K562 (cell line): Measurements from ENCODE around the gene IRF2. TPM values are rescaled to one million over a fixed set of nuclear protein-coding genes. Genes with fewer than 3 reads are reported as not detected.
A peak's percentile ranks its signal among the peaks of the same experiment; 100 is the strongest.

ENCODE experiments used
- ATAC-seq: fragments of 200-7000 bp; cut with Tn5 transposase; 3 replicates; pipeline ENCODE4 v1.9.1; 2020; ENCODE audit warnings: moderate library complexity
- BruUV-seq: library from RNA; stranded (reverse); fragments of 400-500 nt; replicated peaks from 2 replicates; lab custom pipeline; 2021; lab: Mats Ljungman, UMichigan
- CTCF ChIA-PET: fragments of 300-600 bp; formaldehyde crosslinking; extraction: SDS; loops from one replicate; lab custom pipeline; 2021; ENCODE audit warnings: low intra/inter-chr PET ratio; lab: Yijun Ruan, JAX
- POLR2A ChIA-PET: fragments of 300-600, 350-650 bp; sonication (Branson Sonifier 250); formaldehyde crosslinking; extraction: SDS; loops from one replicate; lab custom pipeline; 2021; ENCODE audit warnings: antibody characterized with exemption, inconsistent platforms; lab: Yijun Ruan, JAX
- DNase-seq, 4 experiments: peaks; one replicate each; pipeline versions ENCODE4 v3.0.0 to v3.0.0-alpha.2; 2011 to 2018; ENCODE audit warnings: low spot score in 3 of 4, mixed read lengths in 3 of 4; ENCODE audit errors: extremely low read depth in 1 of 4
- FAIRE-seq: peaks from 2 replicates; lab custom pipeline; 2011; peaks lifted over from hg19 to GRCh38; lab: Jason Lieb, UNC
- H2AFZ ChIP-seq: 2 replicates; pipeline ENCODE4 v1.6.0; 2011; ENCODE audit warnings: low read depth, low read length, control low read depth, inconsistent platforms
- H3K27ac ChIP-seq: fragments of 200-600 bp; 3 replicates; pipeline ENCODE4 v1.8.0; 2011; ENCODE audit warnings: low read depth, mild to moderate bottlenecking, control low read depth, inconsistent platforms, low read length, moderate library complexity, mixed read lengths; ENCODE audit errors: extremely low read depth
- H3K27me3 ChIP-seq, 2 experiments: fragments of 300-600 bp in 1 of 2; 2 replicates in 1 of 2; 3 replicates in 1 of 2; pipeline versions ENCODE4 v1.6.0 to v1.8.0; 2011; ENCODE audit warnings: inconsistent platforms in 2 of 2, low read length in 2 of 2, mild to moderate bottlenecking in 1 of 2, mixed read lengths in 1 of 2, moderate library complexity in 1 of 2; ENCODE audit not compliant: control insufficient read depth in 2 of 2, insufficient read depth in 2 of 2
- H3K36me3 ChIP-seq: fragments of 300-600 bp; 3 replicates; pipeline ENCODE4 v1.8.0; 2011; ENCODE audit warnings: mild to moderate bottlenecking, low read length, inconsistent platforms; ENCODE audit not compliant: control insufficient read depth, insufficient read depth
- H3K4me1 ChIP-seq, 2 experiments: fragments of 200-600 bp in 1 of 2; replicated peaks in 1 of 2; 2 replicates in 1 of 2; 3 replicates in 1 of 2; pipeline versions ENCODE4 v1.5.1 to v1.8.0; 2011; ENCODE audit warnings: inconsistent platforms in 2 of 2, low read length in 2 of 2, mild to moderate bottlenecking in 1 of 2, mixed read lengths in 1 of 2, moderate library complexity in 1 of 2; ENCODE audit not compliant: control insufficient read depth in 2 of 2, insufficient read depth in 2 of 2
- H3K4me2 ChIP-seq: 2 replicates; pipeline ENCODE4 v1.6.1; 2011; ENCODE audit warnings: low read length, control low read depth, inconsistent platforms, mixed read lengths; ENCODE audit not compliant: insufficient read depth
- H3K4me3 ChIP-seq: fragments of 200-600 bp; sonication (generic), shearing (Covaris generic); 2 replicates; pipeline ENCODE4 v1.5.1; 2016; ENCODE audit warnings: control low read depth, inconsistent platforms
- H3K79me2 ChIP-seq: fragments of 200-600 bp; 3 replicates; pipeline ENCODE4 v1.8.0; 2011; ENCODE audit warnings: low read length, inconsistent platforms; ENCODE audit not compliant: control insufficient read depth, insufficient read depth
- H3K9ac ChIP-seq, 2 experiments: 2 replicates each; pipeline versions ENCODE4 v1.6.0 to v1.6.1; 2011; ENCODE audit warnings: low read depth in 2 of 2, low read length in 2 of 2, control low read depth in 1 of 2, inconsistent platforms in 1 of 2, mild to moderate bottlenecking in 1 of 2, mixed read lengths in 1 of 2; ENCODE audit not compliant: insufficient read depth in 1 of 2
- H3K9me1 ChIP-seq: one replicate; pipeline ENCODE4 v1.6.0; 2011; ENCODE audit warnings: inconsistent platforms, mild to moderate bottlenecking, low read length, moderate library complexity; ENCODE audit not compliant: control insufficient read depth, insufficient read depth
- H3K9me3 ChIP-seq: replicated peaks from 2 replicates; pipeline ENCODE4 v1.5.1; 2011; ENCODE audit warnings: low read depth, low read length, inconsistent platforms; ENCODE audit not compliant: control insufficient read depth, insufficient read depth
- H4K20me1 ChIP-seq: replicated peaks from 2 replicates; pipeline ENCODE4 v1.6.1; 2011; ENCODE audit warnings: low read length, inconsistent platforms, mixed read lengths; ENCODE audit not compliant: control insufficient read depth, insufficient read depth
- C11orf30 ChIP-seq: fragments of 450-650 bp; IDR thresholded peaks from 2 replicates; pipeline ENCODE4 v1.6.1; 2016; ENCODE audit warnings: low read depth, mild to moderate bottlenecking
- IRF1 ChIP-seq: sonication (generic); formaldehyde crosslinking; IDR thresholded peaks from 2 replicates; pipeline ENCODE4 v1.8.0; 2022; ENCODE audit warnings: missing genetic modification reagents, mild to moderate bottlenecking, borderline replicate concordance
- NR2C2 ChIP-seq, 2 experiments: fragments of 200-800 bp in 1 of 2; sonication (Bioruptor generic) in 1 of 2; sonication (generic) in 1 of 2; formaldehyde crosslinking in 1 of 2; IDR thresholded peaks; 2 replicates each; pipeline versions ENCODE4 v1.6.1 to v1.8.0; 2016 to 2022; ENCODE audit warnings: mild to moderate bottlenecking in 1 of 2, missing compliant biosample characterization in 1 of 2, missing genetic modification characterization in 1 of 2, missing genetic modification reagents in 1 of 2
- PRDM10 ChIP-seq: fragments of 450-650 bp; IDR thresholded peaks from 2 replicates; pipeline ENCODE4 v1.6.1; 2018; ENCODE audit not compliant: partially characterized antibody
- TFAM ChIP-seq: fragments of 250-450 bp; sonication (Bioruptor Pico); conservative IDR thresholded peaks from 2 replicates; pipeline ENCODE4 v1.5.0; 2021; ENCODE audit warnings: mild to moderate bottlenecking, moderate library complexity
- ZNF318 ChIP-seq, 2 experiments: fragments of 450-650 bp; IDR thresholded peaks; 2 replicates each; pipeline ENCODE4 v1.6.1; 2016; ENCODE audit warnings: mild to moderate bottlenecking in 2 of 2, borderline replicate concordance in 1 of 2, low read depth in 1 of 2, moderate library complexity in 1 of 2
- ZNF75A ChIP-seq: fragments of 450-650 bp; formaldehyde crosslinking; IDR thresholded peaks from 2 replicates; pipeline ENCODE4 v1.4.0; 2020; ENCODE audit warnings: mild to moderate bottlenecking
- WGBS: fragments of 100-300 bp; shearing (Covaris generic); methylation state at CpG from one replicate; pipeline ENCODE4 v1.1.6; 2016; ENCODE audit warnings: low coverage, mixed read lengths; ENCODE audit not compliant: insufficient coverage; ENCODE audit errors: missing lambda C conversion rate; 5-methylcytosine and 5-hydroxymethylcytosine counted together
- in situ Hi-C: fragments of 300-500 bp; cut with MboI; formaldehyde crosslinking; loops from 4 replicates; pipeline ENCODE4 v1.15.0; 2018; ENCODE audit warnings: inconsistent platforms, mixed read lengths
- intact Hi-C: fragments of 100-400 bp; cut with micrococcal nuclease; formaldehyde crosslinking; loops from 2 replicates; pipeline ENCODE4 v1.14.2; 2022
- polyA plus RNA-seq, 8 experiments: library from polyadenylated mRNA; depleted of rRNA in 4 of 8; stranded (reverse) in 5 of 8; unstranded in 3 of 8; fragments of >200 nt; fragmentation: Nextera tagmentation in 2 of 8; fragmentation: Illumina TruSeq in 1 of 8; extraction: Ambion mirVana in 2 of 8; extraction: Trizol in 1 of 8; gene quantifications; 2 replicates each; pipeline versions ENCODE4 v1.2.1 to v1.2.3, GENCODE V29; 2011 to 2014; ENCODE audit warnings: inconsistent platforms in 1 of 8, missing spikeins in 1 of 8
- total RNA-seq, 7 experiments: library from RNA; depleted of rRNA in 6 of 7; stranded (reverse); fragments of >200 nt in 6 of 7; fragmentation: Illumina TruSeq in 2 of 7; extraction: Trizol in 2 of 7; gene quantifications; 2 replicates each; pipeline versions ENCODE4 v1.2.1 to v1.2.3, GENCODE V29; 2011 to 2021; ENCODE audit warnings: low replicate concordance in 1 of 7

IRF2 gene
- total and polyA plus RNA-seq, 9 of the 15 experiments (the other 6 are each of a cell fraction or from before 2014, with no cell fraction given), result 7.1 to 17.1 (median 11.3) TPM

DNA sequence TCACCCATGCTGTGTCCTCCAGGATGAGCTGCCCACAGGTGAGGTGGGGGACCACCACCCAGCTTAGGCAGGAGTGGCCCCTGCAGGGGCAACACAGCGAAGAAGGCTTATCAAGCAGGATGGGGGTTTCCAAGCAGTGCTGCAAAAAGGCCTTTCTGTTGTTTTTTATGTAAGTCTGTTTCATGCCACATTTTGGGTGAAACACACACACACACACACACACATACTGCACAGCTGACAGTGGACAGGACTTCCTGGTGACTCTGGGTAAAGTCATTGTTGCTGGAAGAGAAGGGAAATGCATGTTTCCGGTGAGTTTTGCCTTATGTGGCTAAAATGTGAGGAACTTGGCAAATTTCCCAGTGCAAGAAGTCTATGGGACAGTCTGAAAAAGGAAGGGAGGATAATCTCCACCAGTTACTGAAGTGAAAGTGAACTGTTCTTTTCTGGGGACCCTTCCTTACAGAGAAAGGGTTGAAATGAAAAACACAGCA, 119.2 kb downstream of the IRF2 start:
- Histone ChIP-seq H3K79me2 (no peaks in the 10 kb centered on the region), H3K27me3 (no peaks in the 10 kb centered on the region), H4K20me1 (no peaks in the 10 kb centered on the region), H3K9me1 (no peaks in the 10 kb centered on the region), H3K4me3 (no peak overlapping the region), H3K36me3 (no peaks in the 10 kb centered on the region), H3K9ac (peak overlapping the region; percentile 12 to 80; a peak in 2 of 4 replicates), H3K27ac (peak overlapping the region; percentile 65), H3K9me3 (no peaks in the 10 kb centered on the region), H2AFZ (peak overlapping the region; percentile 95), H3K4me1 (peaks cover 0 to 8% of the 10 kb centered on the region in 2 experiments; a peak in 3 of 5 replicates), H3K4me2 (peak overlapping the region; percentile 50)
- FAIRE-seq (peak; percentile 94), ATAC-seq (peak; percentile 85), DNase-seq (peak; percentile 24 to 88 (median 47))
- BruUV-seq, result no TSS peak
- POLR2A ChIA-PET, result no interaction called here
- CTCF ChIA-PET, result no interaction called here
- 25% methylated on average over 2 of the region's 2 CpGs for WGBS
- in situ Hi-C loops (no loop called here), intact Hi-C loops (no loop called here)
- TF ChIP-seq ZNF75A (CRISPR knock-in tag) (0 out of 2 replicates have a peak, but pooled peaks have one; percentile 19), TFAM (CRISPR knock-in tag) (no peak), IRF1 (CRISPR knock-in tag) (no peak), NR2C2 (CRISPR knock-in tag; IDR thresholded peaks at IDR 0.05) (no peak; the same call in 1 of the 2 replicates), NR2C2 (tag; IDR thresholded peaks at IDR 0.05) (peak; percentile 41; the same call in 1 of the 2 replicates), C11orf30 (peak; percentile 54; the same call in 1 of the 2 replicates), PRDM10 (peak; percentile 81), ZNF318 (IDR thresholded peaks at IDR 0.05; ENCODE audit: borderline replicate concordance in 1 of 2, low read depth in 1 of 2) (peak in 1 of 2 experiments; percentile 49; a peak in 1 of 4 replicates)
